Lung (tissue), 12 donors: ENCODE data around the gene OR6S1. TPM values are rescaled to one million over a fixed set of nuclear protein-coding genes. Genes with fewer than 3 reads are reported as not detected.

ENCODE experiments used
- ATAC-seq: fragments of 200-7000 bp; cut with Tn5 transposase; one replicate; pipeline ENCODE4 v1.9.1; 2020; ENCODE audit warnings: moderate number of reproducible peaks; ENCODE audit not compliant: insufficient read depth, low FRiP score
- DNase-seq, 3 donors: peaks; one replicate each; pipeline ENCODE4 v3.0.0-alpha.2; 2013 to 2017
- H3K27ac ChIP-seq, 2 donors: one replicate each; pipeline ENCODE4 v1.5.1; 2013; ENCODE audit warnings: mild to moderate bottlenecking in 2 of 2, moderate library complexity in 2 of 2, control low read depth in 1 of 2, inconsistent platforms in 1 of 2, low read depth in 1 of 2, low read length in 1 of 2
- H3K27me3 ChIP-seq, 3 donors: one replicate each; pipeline ENCODE4 v1.5.1; 2013; ENCODE audit warnings: low read length in 2 of 3; ENCODE audit not compliant: control insufficient read depth in 3 of 3, insufficient read depth in 3 of 3
- H3K36me3 ChIP-seq, 4 donors: one replicate each; pipeline ENCODE4 v1.5.1; 2013; ENCODE audit warnings: low read length in 4 of 4, mild to moderate bottlenecking in 1 of 4, moderate library complexity in 1 of 4; ENCODE audit not compliant: control insufficient read depth in 4 of 4, insufficient read depth in 4 of 4
- H3K4me1 ChIP-seq, 5 donors: one replicate each; pipeline ENCODE4 v1.5.1; 2013; ENCODE audit warnings: low read length in 5 of 5, mild to moderate bottlenecking in 2 of 5, moderate library complexity in 1 of 5; ENCODE audit not compliant: control insufficient read depth in 5 of 5, insufficient read depth in 5 of 5
- H3K4me3 ChIP-seq: one replicate; pipeline ENCODE4 v1.5.1; 2013; ENCODE audit warnings: mild to moderate bottlenecking, control low read depth, moderate library complexity
- H3K9ac ChIP-seq, 2 donors: one replicate each; pipeline ENCODE4 v1.5.1; 2013; ENCODE audit warnings: low read length in 2 of 2, control low read depth in 1 of 2; ENCODE audit not compliant: insufficient read depth in 1 of 2
- H3K9me3 ChIP-seq, 4 donors: one replicate each; pipeline ENCODE4 v1.5.1; 2013; ENCODE audit warnings: low read length in 3 of 4, mild to moderate bottlenecking in 1 of 4, moderate library complexity in 1 of 4; ENCODE audit not compliant: control insufficient read depth in 4 of 4, insufficient read depth in 3 of 4
- WGBS, 2 donors: extraction: QIAGEN DNeasy Blood & Tissue Kit; methylation state at CpG; one replicate each; pipeline ENCODE4 v1.1.7; 2013; 5-methylcytosine and 5-hydroxymethylcytosine counted together
- polyA plus RNA-seq, 2 donors: library from polyadenylated mRNA; stranded (reverse); fragments of 200-250 nt; gene quantifications; one replicate each; pipeline ENCODE4 v1.2.1, GENCODE V29; 2013
- total RNA-seq, 2 donors: library from RNA; depleted of rRNA in 1 of 2; stranded (reverse); fragments of >200 nt in 1 of 2; gene quantifications; one replicate each; pipeline ENCODE4 v1.2.1, GENCODE V29; 2014 to 2021
- TF ChIP-seq, protein P1 (sequence below): IDR thresholded peaks from 2 replicates; pipeline ENCODE4 v1.5.1; 2012; ENCODE audit warnings: mild to moderate bottlenecking; ENCODE audit errors: control extremely low read depth, extremely low read depth
- donor health status: control.
- donor health status: control.
- donor health status: Bipolar disorder and iron deficiency.
- donor health status: healthy.
- donor health status: DM: yes; HTN: yes; CAD: no.

OR6S1 gene
- total and polyA plus RNA-seq, 4 donors = not detected

DNA sequence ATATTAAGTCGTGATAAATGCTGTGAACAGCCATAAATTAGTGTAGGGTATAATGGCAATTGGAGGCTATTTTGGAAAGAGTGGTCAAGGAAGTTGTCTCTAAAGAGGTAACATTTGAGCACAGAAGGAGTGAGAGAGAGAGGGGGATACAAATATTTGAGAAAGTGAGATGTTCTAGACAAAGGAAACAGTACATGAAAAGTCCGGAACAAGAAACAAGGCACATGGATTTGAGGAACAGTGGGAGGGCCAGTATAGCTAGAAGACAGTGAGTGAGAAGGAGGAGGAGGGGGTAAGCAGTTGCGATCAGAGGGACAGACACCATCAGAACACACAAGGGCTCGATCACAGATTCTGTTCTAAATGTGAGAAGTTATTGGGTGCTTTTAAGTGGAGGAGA, 30.2 kb downstream of the OR6S1 start:
- no peak for DNase-seq
- TF ChIP-seq, protein P1, sequence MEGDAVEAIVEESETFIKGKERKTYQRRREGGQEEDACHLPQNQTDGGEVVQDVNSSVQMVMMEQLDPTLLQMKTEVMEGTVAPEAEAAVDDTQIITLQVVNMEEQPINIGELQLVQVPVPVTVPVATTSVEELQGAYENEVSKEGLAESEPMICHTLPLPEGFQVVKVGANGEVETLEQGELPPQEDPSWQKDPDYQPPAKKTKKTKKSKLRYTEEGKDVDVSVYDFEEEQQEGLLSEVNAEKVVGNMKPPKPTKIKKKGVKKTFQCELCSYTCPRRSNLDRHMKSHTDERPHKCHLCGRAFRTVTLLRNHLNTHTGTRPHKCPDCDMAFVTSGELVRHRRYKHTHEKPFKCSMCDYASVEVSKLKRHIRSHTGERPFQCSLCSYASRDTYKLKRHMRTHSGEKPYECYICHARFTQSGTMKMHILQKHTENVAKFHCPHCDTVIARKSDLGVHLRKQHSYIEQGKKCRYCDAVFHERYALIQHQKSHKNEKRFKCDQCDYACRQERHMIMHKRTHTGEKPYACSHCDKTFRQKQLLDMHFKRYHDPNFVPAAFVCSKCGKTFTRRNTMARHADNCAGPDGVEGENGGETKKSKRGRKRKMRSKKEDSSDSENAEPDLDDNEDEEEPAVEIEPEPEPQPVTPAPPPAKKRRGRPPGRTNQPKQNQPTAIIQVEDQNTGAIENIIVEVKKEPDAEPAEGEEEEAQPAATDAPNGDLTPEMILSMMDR = no peak
- no peak overlapping the region for H3K27ac ChIP-seq
- no peaks in the 10 kb centered on the region for H3K27me3 ChIP-seq
- H3K9ac ChIP-seq = no peak overlapping the region
- WGBS, 2 donors = 62 to 71% methylated on average over 4 of the region's 4 CpGs
- H3K4me1 ChIP-seq = peaks cover 0 to 23% (median 2%) of the 10 kb centered on the region in 5 donors
- H3K36me3 ChIP-seq = no peaks in the 10 kb centered on the region
- H3K4me3 ChIP-seq = no peak overlapping the region
- no peaks in the 10 kb centered on the region for H3K9me3 ChIP-seq
- no peak for ATAC-seq

DNA sequence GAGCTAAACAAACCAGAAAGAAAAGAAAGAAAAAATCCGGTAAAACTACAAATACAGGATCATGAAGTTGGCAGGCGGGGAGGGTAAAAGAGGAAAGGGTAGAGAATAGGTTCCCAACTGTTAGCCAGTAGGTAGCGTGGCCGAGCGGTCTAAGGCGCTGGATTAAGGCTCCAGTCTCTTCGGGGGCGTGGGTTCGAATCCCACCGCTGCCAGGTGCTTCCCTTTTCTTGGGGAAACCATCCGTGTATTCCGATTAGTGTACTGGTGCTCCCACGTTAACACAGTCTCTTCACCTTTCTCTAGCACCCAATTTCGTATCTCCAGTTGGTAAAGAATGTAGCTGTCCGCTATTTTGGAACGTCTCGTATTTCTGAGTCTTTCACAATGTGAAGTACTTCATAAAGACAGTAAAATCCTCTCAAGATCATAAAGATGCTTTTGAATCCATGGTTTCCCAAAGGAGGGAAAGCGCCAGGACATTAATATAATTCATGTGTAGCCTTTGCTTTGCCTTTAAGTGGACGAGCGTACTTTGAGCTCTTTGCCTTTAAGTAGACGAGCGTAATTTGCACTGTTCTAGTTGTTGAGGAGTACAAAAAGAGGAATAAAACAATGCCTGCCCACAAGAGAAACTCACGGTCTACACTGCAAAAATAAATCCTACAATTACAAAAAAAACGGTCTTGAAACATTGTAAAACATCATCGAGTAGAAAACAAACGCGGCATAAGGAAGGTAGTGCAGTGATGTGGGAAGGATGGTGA, 31.3 kb downstream of the OR6S1 start:
- ATAC-seq = peak; percentile 60
- peak overlapping the region in 1 of 2 donors; percentile 23 for H3K27ac ChIP-seq
- no peaks in the 10 kb centered on the region for H3K27me3 ChIP-seq
- 3 to 6% methylated on average over 27 of the region's 27 CpGs for WGBS, 2 donors
- no peaks in the 10 kb centered on the region for H3K9me3 ChIP-seq
- TF ChIP-seq, protein P1 = no peak
- H3K4me1 ChIP-seq = peaks cover 0 to 23% (median 2%) of the 10 kb centered on the region in 5 donors
- DNase-seq = peak; percentile 82 to 91 (median 84)
- H3K9ac ChIP-seq = peak overlapping the region in 1 of 2 donors; percentile 84
- no peaks in the 10 kb centered on the region for H3K36me3 ChIP-seq
- H3K4me3 ChIP-seq = peak overlapping the region; percentile 90

DNA sequence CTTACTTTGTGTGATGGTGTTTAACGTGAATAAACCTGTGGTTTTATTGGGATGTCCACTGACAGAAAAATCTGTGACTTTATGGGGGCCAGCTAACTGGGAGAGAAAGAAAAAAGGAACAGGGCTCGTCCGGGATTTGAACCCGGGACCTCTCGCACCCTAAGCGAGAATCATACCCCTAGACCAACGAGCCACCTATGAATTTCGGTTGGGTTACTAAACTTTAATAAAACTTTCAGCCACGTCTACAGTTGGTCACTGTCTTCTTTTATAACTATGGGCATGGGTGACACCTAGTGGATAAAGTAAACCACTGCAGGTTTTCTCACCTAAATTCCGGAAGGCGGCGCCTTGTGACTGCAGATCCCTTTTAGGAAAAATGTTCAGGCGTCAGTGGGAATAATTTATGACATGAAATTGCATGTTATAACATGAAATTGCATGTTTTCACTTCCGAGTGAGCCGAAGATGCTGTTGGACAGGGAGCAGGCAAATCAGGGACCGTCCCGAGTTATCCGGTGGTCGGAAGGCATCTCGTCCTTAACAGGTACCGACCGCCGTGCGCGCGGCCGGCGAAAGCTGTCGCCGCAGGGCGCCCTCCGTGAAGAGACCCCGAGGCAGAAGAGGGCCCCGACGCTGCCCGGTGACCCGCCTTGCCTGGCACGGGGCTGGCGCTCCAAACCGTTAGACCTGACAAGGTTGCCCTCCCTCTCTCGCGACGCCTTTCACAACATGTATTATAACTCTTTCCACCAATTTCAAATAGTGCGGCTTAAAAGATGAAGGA, 32.1 kb downstream of the OR6S1 start:
- Histone ChIP-seq H3K4me1 (peaks cover 0 to 15% (median 2%) of the 10 kb centered on the region in 5 donors), H3K27me3 (no peaks in the 10 kb centered on the region), H3K9ac (peak overlapping the region in 1 of 2 donors; percentile 84), H3K36me3 (no peaks in the 10 kb centered on the region), H3K9me3 (no peaks in the 10 kb centered on the region), H3K4me3 (peak overlapping the region; percentile 90), H3K27ac (peak overlapping the region in 1 of 2 donors; percentile 64)
- TF ChIP-seq, protein P1 = peak; percentile 99
- DNase-seq = peak; percentile 82 to 95 (median 93)
- WGBS, 2 donors = 0 to 1% methylated on average over 44 of the region's 44 CpGs
- peak; percentile 68 for ATAC-seq
